NCI-H69 (cell line): Measurements from ENCODE around the gene ACE2.
"Not testable (repeated sequence)": the region's sequence is repeated elsewhere in the genome, so short reads cannot be mapped to it uniquely, and the experiment has no call there.

ENCODE experiments used
- DNase-seq: peaks from one replicate; lab custom pipeline; 2025; lab: John Stamatoyannopoulos, UW

The ACE2 gene

GRCh38 chrX:15600745-15601144 is at the start of gene ACE2:
Gene ACE2, minus strand, starts transcription at chrX:15600960. Its CDS starts 49 bp downstream, at chrX:15600911.
- no peak for DNase-seq

- not testable (repeated sequence) for DNase-seq
Observed at GRCh38 chrX:15647510-15647909, 46.8 kb upstream of the ACE2 start.

- DNase-seq = no peak
Observed at GRCh38 chrX:15646543-15646942, 45.8 kb upstream of the ACE2 start.

- DNase-seq = no peak
Observed at GRCh38 chrX:15646031-15646430, 45.3 kb upstream of the ACE2 start.

GRCh38 chrX:15645266-15645665 is 44.5 kb upstream of the ACE2 start:
- no peak for DNase-seq

GRCh38 chrX:15644560-15644872 is 43.8 kb upstream of the ACE2 start:
- DNase-seq = no peak

- DNase-seq = no peak
Observed at GRCh38 chrX:15643786-15644559, 43.2 kb upstream of the ACE2 start.

- DNase-seq = no peak
Observed at GRCh38 chrX:15631637-15632036, 30.9 kb upstream of the ACE2 start.

GRCh38 chrX:15623054-15623453 is 22.3 kb upstream of the ACE2 start:
- peak; percentile 3 for DNase-seq

GRCh38 chrX:15619053-15619755 is 18.4 kb upstream of the ACE2 start:
- no peak for DNase-seq

GRCh38 chrX:15617111-15617510 is 16.4 kb upstream of the ACE2 start:
- DNase-seq = no peak

GRCh38 chrX:15616531-15616930 is 15.8 kb upstream of the ACE2 start:
- DNase-seq = no peak

GRCh38 chrX:15607067-15607466 is 6.3 kb upstream of the ACE2 start:
- DNase-seq = no peak

GRCh38 chrX:15606136-15606535 is 5.4 kb upstream of the ACE2 start:
- no peak for DNase-seq

GRCh38 chrX:15605226-15605625 is 4.5 kb upstream of the ACE2 start:
- no peak for DNase-seq

- DNase-seq = no peak
Observed at GRCh38 chrX:15602761-15603160, 2.0 kb upstream of the ACE2 start.

GRCh38 chrX:15601932-15602331 is 1.2 kb upstream of the ACE2 start:
- DNase-seq = no peak

GRCh38 chrX:15600049-15600448 is 711 bp downstream of the ACE2 start:
- DNase-seq = no peak

- no peak for DNase-seq
Observed at GRCh38 chrX:15599461-15599860, 1.3 kb downstream of the ACE2 start.

GRCh38 chrX:15598026-15598425 is 2.7 kb downstream of the ACE2 start:
- DNase-seq = no peak

- DNase-seq = no peak
Observed at GRCh38 chrX:15594371-15594770, 6.4 kb downstream of the ACE2 start.

GRCh38 chrX:15579778-15580747 is 20.7 kb downstream of the ACE2 start:
- no peak for DNase-seq

- peak; percentile 11 for DNase-seq
Observed at GRCh38 chrX:15576019-15576418, 24.7 kb downstream of the ACE2 start.
